Measurements from ENCODE around the gene OR2M7.
"Not testable (repeated sequence)": the region's sequence is repeated elsewhere in the genome, so short reads cannot be mapped to it uniquely, and the experiment has no call there.

The OR2M7 gene

GRCh38 chr1:248324468-248324867 lies at the start of gene OR2M7:
Gene OR2M7, minus strand, starts transcription at chr1:248324568. Its CDS starts 0 bp downstream, at chr1:248324568.
- in situ Hi-C loops (cut with MboI; ENCODE audit: low sequenced_read_pairs), result no loop called here

DNA sequence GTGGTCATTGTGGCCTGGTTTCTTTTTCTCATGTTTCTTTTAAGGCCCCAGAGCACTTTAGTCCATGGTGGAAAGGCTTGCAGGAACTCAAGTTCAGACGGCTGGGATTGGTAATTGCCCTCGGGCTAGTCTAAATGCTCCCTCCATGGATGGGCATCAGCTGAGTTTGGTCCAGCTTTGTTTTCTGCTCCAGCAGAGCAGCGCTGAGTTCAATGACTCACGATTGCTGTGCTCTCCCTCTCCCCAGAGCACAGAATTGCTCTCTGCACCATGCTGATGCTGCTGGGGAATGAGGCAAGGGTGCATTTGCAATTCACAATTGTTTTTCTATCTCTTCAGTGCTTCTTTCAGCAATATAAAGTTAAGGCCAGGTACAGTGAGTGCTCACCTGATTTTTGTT lies 49.4 kb upstream of the OR2M7 start:
- in situ Hi-C loops (cut with MboI; ENCODE audit: low sequenced_read_pairs), result no loop called here

- in situ Hi-C loops (cut with MboI; ENCODE audit: low sequenced_read_pairs), result no loop called here
Measured at GRCh38 chr1:248372394-248372793, 48.0 kb upstream of the OR2M7 start.

- in situ Hi-C loops (cut with MboI; ENCODE audit: low sequenced_read_pairs), result no loop called here
Measured at GRCh38 chr1:248366609-248367008, 42.2 kb upstream of the OR2M7 start.

- in situ Hi-C loops (cut with MboI; ENCODE audit: low sequenced_read_pairs), result no loop called here
Measured at GRCh38 chr1:248361121-248361715, 36.9 kb upstream of the OR2M7 start, which contains the start of gene OR2T4. Gene OR2T4, plus strand, starts transcription at chr1:248361665. Its CDS starts 0 bp downstream, at chr1:248361665.

DNA sequence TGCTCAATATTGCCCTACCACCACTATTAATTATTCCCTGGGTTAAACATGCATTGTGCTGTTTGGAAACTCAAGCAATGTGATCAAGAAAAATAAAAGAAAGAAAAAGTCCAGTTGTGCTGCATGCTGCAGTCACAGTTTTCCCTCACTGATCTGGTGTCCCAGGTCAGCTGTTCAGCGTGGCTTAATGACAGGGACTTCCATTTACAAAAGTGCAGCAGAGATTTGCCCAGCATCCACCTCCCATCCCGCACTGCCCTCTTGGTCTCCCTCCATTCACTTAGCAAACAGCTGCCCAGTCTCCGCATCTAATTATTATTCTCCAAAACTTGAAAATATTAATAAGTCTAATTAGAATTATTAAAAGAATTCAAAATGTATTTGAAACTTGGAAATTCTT lies 35.0 kb upstream of the OR2M7 start:
- in situ Hi-C loops (cut with MboI; ENCODE audit: low sequenced_read_pairs), result no loop called here

DNA sequence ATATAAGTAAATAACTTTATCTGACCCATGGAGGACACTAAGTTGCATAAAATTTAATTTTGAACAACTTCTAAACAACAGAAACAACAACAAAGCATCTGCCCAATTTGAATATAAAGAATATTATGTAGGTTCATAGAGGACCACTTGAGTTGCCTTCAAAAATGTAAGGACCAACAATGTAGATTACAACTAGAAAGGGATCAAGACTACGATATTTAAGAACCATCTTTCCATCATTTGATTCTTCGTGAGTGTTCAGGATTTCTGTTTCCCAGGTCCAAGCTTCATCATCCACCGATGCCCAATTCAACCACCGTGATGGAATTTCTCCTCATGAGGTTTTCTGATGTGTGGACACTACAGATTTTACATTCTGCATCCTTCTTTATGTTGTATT lies 24.1 kb upstream of the OR2M7 start, which contains the start of gene OR14C36:
OR14C36 (plus strand) TSS at position 301 of the 400 bp plus-strand sequence; CDS start at position 301, 0 bp downstream.
- in situ Hi-C loops (cut with MboI; ENCODE audit: low sequenced_read_pairs), result no loop called here

DNA sequence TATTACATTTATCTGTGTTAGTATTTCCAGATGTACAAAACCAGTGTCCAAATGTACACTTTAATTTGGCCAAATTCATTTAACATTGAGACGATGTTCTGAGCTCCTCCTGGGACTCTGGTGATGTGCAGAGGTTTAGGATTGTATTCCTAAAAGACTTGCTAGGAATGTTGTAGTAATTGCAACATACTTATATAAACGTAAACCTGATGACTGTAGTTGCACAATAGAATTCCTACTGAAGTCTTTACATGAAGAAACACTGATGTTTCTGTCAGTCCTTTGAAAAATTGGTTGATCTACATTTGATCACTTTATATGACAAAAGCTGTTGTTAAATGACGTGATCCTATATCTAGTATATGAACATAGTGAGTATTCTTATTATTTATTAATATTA lies 19.1 kb upstream of the OR2M7 start:
- in situ Hi-C loops (cut with MboI; ENCODE audit: low sequenced_read_pairs), result no loop called here

- in situ Hi-C loops (cut with MboI; ENCODE audit: low sequenced_read_pairs), result no loop called here
Measured at GRCh38 chr1:248316796-248317195, 7.6 kb downstream of the OR2M7 start.

DNA sequence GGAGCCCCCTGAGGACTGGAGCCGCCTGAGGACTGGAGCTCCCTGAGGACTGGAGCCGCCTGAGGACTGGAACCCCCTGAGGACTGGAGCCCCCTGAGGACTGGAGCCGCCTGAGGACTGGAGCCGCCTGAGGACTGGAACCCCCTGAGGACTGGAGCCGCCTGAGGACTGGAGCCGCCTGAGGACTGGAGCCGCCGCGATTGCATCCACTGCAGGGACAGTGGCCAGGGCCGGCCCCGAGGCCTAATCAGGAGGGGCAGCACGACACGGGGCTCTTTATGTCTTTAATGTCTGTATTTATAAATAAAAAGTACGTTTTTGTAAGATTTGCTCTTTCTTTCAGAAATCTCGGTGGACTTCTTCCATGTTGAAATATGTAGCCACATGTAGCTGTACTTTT lies 17.6 kb downstream of the OR2M7 start:
- in situ Hi-C loops (cut with MboI; ENCODE audit: low sequenced_read_pairs), result not testable (repeated sequence)

DNA sequence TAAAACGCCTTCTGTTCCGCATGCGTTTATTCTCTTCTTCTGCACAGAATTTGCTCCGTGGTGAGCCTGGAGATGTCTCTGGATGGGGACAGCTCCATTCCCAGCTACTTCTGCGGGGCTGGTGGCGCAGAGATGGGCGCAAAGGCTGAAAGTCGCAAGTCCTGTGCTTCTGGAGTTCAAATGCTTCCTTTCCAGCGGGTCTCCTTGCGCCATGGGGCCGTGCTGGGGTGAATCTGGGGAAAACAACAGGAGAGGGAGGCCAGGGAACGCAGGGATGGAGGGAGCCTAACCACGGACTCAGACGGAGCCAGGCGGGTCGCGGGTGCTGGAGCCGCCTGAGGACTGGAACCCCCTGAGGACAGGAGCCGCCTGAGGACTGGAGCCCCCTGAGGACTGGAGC lies 18.3 kb downstream of the OR2M7 start:
- in situ Hi-C loops (cut with MboI; ENCODE audit: low sequenced_read_pairs), result no loop called here

GRCh38 chr1:248305672-248306071 lies 18.7 kb downstream of the OR2M7 start:
- in situ Hi-C loops (cut with MboI; ENCODE audit: low sequenced_read_pairs), result not testable (repeated sequence)

- in situ Hi-C loops (cut with MboI; ENCODE audit: low sequenced_read_pairs), result no loop called here
Measured at GRCh38 chr1:248303324-248303723, 21.0 kb downstream of the OR2M7 start, which contains the start of gene OR2T12. Gene OR2T12, minus strand, starts transcription at chr1:248303424. Its CDS starts 7,846 bp downstream, at chr1:248295578.

DNA sequence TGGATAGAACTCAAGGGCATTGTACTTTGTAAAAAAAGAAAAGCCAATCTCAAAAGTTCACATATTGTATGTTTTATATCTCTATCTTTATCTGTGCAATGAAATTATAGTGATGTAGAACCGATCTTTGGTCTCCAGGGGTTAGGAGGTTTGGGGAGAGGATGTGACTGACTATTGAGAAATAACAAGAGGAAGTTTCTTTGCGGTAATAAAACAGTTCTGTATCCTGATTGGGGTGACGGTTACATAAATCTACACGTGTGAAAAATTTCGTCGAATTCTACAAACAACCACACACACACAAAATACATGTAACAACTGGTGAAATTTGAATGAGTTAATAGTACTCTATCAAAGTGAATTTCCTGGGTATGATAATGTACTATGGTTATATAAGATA lies 36.0 kb downstream of the OR2M7 start:
- in situ Hi-C loops (cut with MboI; ENCODE audit: low sequenced_read_pairs), result no loop called here

GRCh38 chr1:248277876-248278275 lies 46.5 kb downstream of the OR2M7 start, which contains the start of gene OR2T33:
Gene OR2T33, minus strand, starts transcription at chr1:248277976. Its CDS starts 4,162 bp downstream, at chr1:248273814.
- in situ Hi-C loops (cut with MboI; ENCODE audit: low sequenced_read_pairs), result no loop called here

All from HL-60/S4 treated with retinoic acid at 250 ng/mL for 4 days and 3 days (cell line).